ENCODE results near the gene SUPT5H.

- TF ChIP-seq POLR2A (IDR thresholded peaks at IDR 0.05; ENCODE audit: low read depth) (no peak), POLR2AphosphoS5 (IDR thresholded peaks at IDR 0.05) (no peak)
Measured at GRCh38 chr19:39469567-39469966, 24.2 kb downstream of the SUPT5H start.
